ENCODE results near the gene ZDHHC4.

GRCh38 chr7:6529643-6530042, 47.6 kb upstream of the ZDHHC4 start:
- no peak for TF ChIP-seq CTCF (IDR thresholded peaks at IDR 0.05)
- TF ChIP-seq POLR2AphosphoS5 (IDR thresholded peaks at IDR 0.05): no peak
- no peak for TF ChIP-seq EP300 (IDR thresholded peaks at IDR 0.05)
